ENCODE data around the gene SMOC1.

The SMOC1 gene

GRCh38 chr14:69859591-69859990 is 19.6 kb upstream of the SMOC1 start:
- ChIA-PET CTCF (no interaction called here), POLR2A (no interaction called here)
- DNase-seq (ENCODE audit: extremely low spot score), result no peak
- TF ChIP-seq FOXA1 (IDR thresholded peaks at IDR 0.05), result no peak
- TF ChIP-seq SUZ12 (IDR thresholded peaks at IDR 0.05), result no peak
- TF ChIP-seq LEF1 (IDR thresholded peaks at IDR 0.05; ENCODE audit: borderline replicate concordance), result no peak
- TF ChIP-seq HDGF (IDR thresholded peaks at IDR 0.05; ENCODE audit: borderline replicate concordance), result no peak
- no peak for TF ChIP-seq SP1 (IDR thresholded peaks at IDR 0.05)
- no peak for TF ChIP-seq FOXM1 (IDR thresholded peaks at IDR 0.05; ENCODE audit: borderline replicate concordance)
- TF ChIP-seq ZNF384 (IDR thresholded peaks at IDR 0.05), result no peak
- no peak for TF ChIP-seq ELF4 (IDR thresholded peaks at IDR 0.05)
- no peak for TF ChIP-seq PKNOX1 (IDR thresholded peaks at IDR 0.05)
- TF ChIP-seq CTBP1 (IDR thresholded peaks at IDR 0.05; ENCODE audit: borderline replicate concordance), result no peak
- no peak for TF ChIP-seq BHLHE40 (IDR thresholded peaks at IDR 0.05; ENCODE audit: borderline replicate concordance)

- ChIA-PET POLR2A (no interaction called here), CTCF (no interaction called here)
- TF ChIP-seq HDGF (IDR thresholded peaks at IDR 0.05; ENCODE audit: borderline replicate concordance) (no peak), SP1 (IDR thresholded peaks at IDR 0.05) (no peak), SUZ12 (IDR thresholded peaks at IDR 0.05) (no peak), ARNT (IDR thresholded peaks at IDR 0.05) (no peak), L3MBTL2 (conservative IDR thresholded peaks at IDR 0.05) (no peak), FOXM1 (IDR thresholded peaks at IDR 0.05; ENCODE audit: borderline replicate concordance) (no peak), FOXA1 (IDR thresholded peaks at IDR 0.05) (no peak), CTBP1 (IDR thresholded peaks at IDR 0.05; ENCODE audit: borderline replicate concordance) (no peak), LEF1 (IDR thresholded peaks at IDR 0.05; ENCODE audit: borderline replicate concordance) (no peak), NFRKB (IDR thresholded peaks at IDR 0.05) (no peak), TARDBP (IDR thresholded peaks at IDR 0.05) (no peak), BHLHE40 (IDR thresholded peaks at IDR 0.05; ENCODE audit: borderline replicate concordance) (no peak), ZNF384 (IDR thresholded peaks at IDR 0.05) (no peak), FOXK2 (IDR thresholded peaks at IDR 0.05) (no peak), ELF4 (IDR thresholded peaks at IDR 0.05) (no peak), PKNOX1 (IDR thresholded peaks at IDR 0.05) (no peak)
- no peak for DNase-seq (ENCODE audit: extremely low spot score)
Observed at GRCh38 chr14:69860221-69860620, 19.0 kb upstream of the SMOC1 start.

DNA sequence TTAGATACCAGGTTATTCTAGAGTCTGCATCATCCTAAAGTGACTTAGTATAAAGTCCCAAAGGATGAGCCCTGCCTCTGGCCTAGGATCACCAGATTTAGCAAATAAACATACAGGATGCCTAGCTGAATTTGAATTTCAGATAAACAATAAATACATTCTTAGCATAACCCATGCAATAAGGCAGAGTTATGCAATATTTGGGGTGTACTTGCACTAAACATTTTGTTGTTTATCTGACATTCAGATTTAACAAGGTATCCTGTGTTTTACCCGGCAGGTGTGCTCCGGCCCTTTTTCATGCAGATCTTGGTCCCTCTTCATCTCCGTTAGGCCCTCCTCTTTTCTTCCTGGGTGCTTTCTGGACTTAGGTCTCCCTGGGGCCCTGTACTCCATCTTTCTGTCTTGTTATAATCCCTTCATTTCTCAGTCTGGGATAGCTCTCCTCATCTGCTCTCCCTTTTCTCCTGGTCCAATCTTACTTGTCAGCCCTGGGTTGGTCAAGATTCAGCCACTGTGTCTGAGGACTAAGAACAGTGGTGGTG is 18.1 kb upstream of the SMOC1 start:
- no peak for DNase-seq (ENCODE audit: extremely low spot score)
- no peak for TF ChIP-seq PKNOX1 (IDR thresholded peaks at IDR 0.05)
- TF ChIP-seq L3MBTL2 (conservative IDR thresholded peaks at IDR 0.05), result no peak
- TF ChIP-seq ELF4 (IDR thresholded peaks at IDR 0.05), result no peak
- no peak for TF ChIP-seq FOXA1 (IDR thresholded peaks at IDR 0.05)
- no peak for TF ChIP-seq FOXK2 (IDR thresholded peaks at IDR 0.05)
- no peak for TF ChIP-seq SP1 (IDR thresholded peaks at IDR 0.05)
- TF ChIP-seq ZNF384 (IDR thresholded peaks at IDR 0.05), result no peak
- ChIA-PET CTCF (no interaction called here), POLR2A (interaction anchor here (0.7 kb wide), 1 partner anchor 18 kb away, joined by 3 read pairs; the partner anchor contains the start of gene SMOC1)

GRCh38 chr14:69863083-69863482 is 16.1 kb upstream of the SMOC1 start:
- TF ChIP-seq BHLHE40 (IDR thresholded peaks at IDR 0.05; ENCODE audit: borderline replicate concordance), result no peak
- no peak for TF ChIP-seq HDGF (IDR thresholded peaks at IDR 0.05; ENCODE audit: borderline replicate concordance)
- no peak for TF ChIP-seq SP1 (IDR thresholded peaks at IDR 0.05)
- TF ChIP-seq ZNF384 (IDR thresholded peaks at IDR 0.05), result no peak
- TF ChIP-seq LEF1 (IDR thresholded peaks at IDR 0.05; ENCODE audit: borderline replicate concordance), result no peak
- TF ChIP-seq FOXK2 (IDR thresholded peaks at IDR 0.05), result no peak
- no peak for TF ChIP-seq FOXM1 (IDR thresholded peaks at IDR 0.05; ENCODE audit: borderline replicate concordance)
- no peak for TF ChIP-seq TARDBP (IDR thresholded peaks at IDR 0.05)
- no peak for TF ChIP-seq PKNOX1 (IDR thresholded peaks at IDR 0.05)
- no peak for TF ChIP-seq SUZ12 (IDR thresholded peaks at IDR 0.05)
- no peak for TF ChIP-seq ELF4 (IDR thresholded peaks at IDR 0.05)
- no peak for TF ChIP-seq CTBP1 (IDR thresholded peaks at IDR 0.05; ENCODE audit: borderline replicate concordance)
- no peak for TF ChIP-seq ARNT (IDR thresholded peaks at IDR 0.05)
- no peak for TF ChIP-seq L3MBTL2 (conservative IDR thresholded peaks at IDR 0.05)
- no peak for TF ChIP-seq NFRKB (IDR thresholded peaks at IDR 0.05)
- TF ChIP-seq FOXA1 (IDR thresholded peaks at IDR 0.05), result no peak
- DNase-seq (ENCODE audit: extremely low spot score), result no peak
- CTCF ChIA-PET, result no interaction called here
- POLR2A ChIA-PET, result interaction anchor here (1.3 kb wide), 1 partner anchor 16 kb away, joined by 5 read pairs; the partner anchor contains the start of gene SMOC1

DNA sequence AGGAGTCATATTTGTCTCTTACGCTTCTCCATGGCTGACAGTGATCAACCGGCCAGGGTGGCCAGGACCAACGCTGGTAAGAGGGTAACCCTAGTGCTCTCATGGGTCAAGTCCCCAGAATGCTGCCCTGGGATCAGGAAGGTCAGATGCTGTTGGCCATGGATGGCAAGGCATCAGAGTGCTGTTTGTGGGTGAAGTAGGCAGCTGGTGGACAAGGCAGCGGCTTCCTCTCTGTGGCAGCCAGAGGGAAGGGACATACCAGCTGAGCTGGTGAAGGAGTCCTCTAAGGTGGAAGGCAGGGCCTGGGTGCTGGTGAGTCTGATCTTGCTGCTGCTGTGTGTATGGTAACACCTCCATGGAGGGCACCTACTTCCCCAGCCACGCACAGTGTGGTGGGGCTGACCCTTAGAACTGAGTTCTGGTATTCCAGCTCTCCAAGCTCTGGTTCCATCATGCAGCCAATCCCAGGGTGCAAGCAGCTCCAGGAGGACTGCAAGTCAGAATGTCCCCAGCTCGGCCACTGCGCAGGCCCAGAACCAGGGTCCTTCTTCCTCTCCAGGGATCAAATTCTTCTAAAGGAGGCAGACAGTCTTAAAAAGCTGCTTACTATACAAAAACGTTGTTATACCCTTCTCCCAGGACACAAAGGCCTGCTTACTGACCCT is 13.4 kb upstream of the SMOC1 start:
- CTCF ChIA-PET, result interaction anchor here (1.7 kb wide), 1 partner anchor 162 kb away, joined by 4 read pairs; no protein-coding TSS in a partner anchor
- TF ChIP-seq ARNT (IDR thresholded peaks at IDR 0.05), result no peak
- TF ChIP-seq ELF4 (IDR thresholded peaks at IDR 0.05), result no peak
- TF ChIP-seq HDGF (IDR thresholded peaks at IDR 0.05; ENCODE audit: borderline replicate concordance), result no peak
- no peak for TF ChIP-seq ZNF384 (IDR thresholded peaks at IDR 0.05)
- no peak for TF ChIP-seq SUZ12 (IDR thresholded peaks at IDR 0.05)
- no peak for TF ChIP-seq LEF1 (IDR thresholded peaks at IDR 0.05; ENCODE audit: borderline replicate concordance)
- TF ChIP-seq NFRKB (IDR thresholded peaks at IDR 0.05), result no peak
- no peak for TF ChIP-seq TARDBP (IDR thresholded peaks at IDR 0.05)
- no peak for TF ChIP-seq CTBP1 (IDR thresholded peaks at IDR 0.05; ENCODE audit: borderline replicate concordance)
- TF ChIP-seq FOXM1 (IDR thresholded peaks at IDR 0.05; ENCODE audit: borderline replicate concordance), result no peak
- no peak for TF ChIP-seq FOXK2 (IDR thresholded peaks at IDR 0.05)
- no peak for TF ChIP-seq FOXA1 (IDR thresholded peaks at IDR 0.05)
- no peak for TF ChIP-seq PKNOX1 (IDR thresholded peaks at IDR 0.05)
- no peak for TF ChIP-seq SP1 (IDR thresholded peaks at IDR 0.05)
- DNase-seq (ENCODE audit: extremely low spot score), result no peak
- POLR2A ChIA-PET, result interaction anchor here (1.0 kb wide), 1 partner anchor 14 kb away, joined by 3 read pairs; the partner anchor contains the start of gene SMOC1
